HG02973 (cell line): ENCODE results near the gene HNF4A.

ENCODE experiments used
- ATAC-seq: cut with Tn5 transposase; IDR thresholded peaks from one replicate; pipeline ENCODE4 v1.9.1; 2021; ENCODE audit warnings: moderate library complexity; ENCODE audit not compliant: unreplicated experiment

HNF4A gene

DNA sequence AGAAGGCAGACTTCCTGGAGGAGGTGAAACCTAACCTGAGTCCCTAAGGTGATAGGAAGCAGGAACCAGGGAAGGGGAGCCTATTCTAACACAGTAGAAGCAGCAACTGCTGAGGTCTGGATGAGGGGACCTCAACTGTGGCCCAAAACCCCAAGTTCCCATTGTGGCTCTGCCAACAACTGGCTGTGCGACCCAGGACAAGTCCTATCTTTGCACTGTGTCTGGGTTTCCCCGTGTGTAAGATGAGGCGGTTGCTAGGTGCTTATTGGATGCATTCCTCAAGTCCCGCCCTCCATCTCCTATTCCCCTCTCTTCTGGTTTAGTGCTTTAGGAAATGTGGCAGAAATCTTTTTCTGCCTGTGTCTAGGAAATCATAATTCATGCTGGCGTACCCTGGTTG lies 68.0 kb downstream of the HNF4A start:
- no peak for ATAC-seq

GRCh38 chr20:44424039-44424495 lies 68.6 kb downstream of the HNF4A start:
- ATAC-seq = no peak

DNA sequence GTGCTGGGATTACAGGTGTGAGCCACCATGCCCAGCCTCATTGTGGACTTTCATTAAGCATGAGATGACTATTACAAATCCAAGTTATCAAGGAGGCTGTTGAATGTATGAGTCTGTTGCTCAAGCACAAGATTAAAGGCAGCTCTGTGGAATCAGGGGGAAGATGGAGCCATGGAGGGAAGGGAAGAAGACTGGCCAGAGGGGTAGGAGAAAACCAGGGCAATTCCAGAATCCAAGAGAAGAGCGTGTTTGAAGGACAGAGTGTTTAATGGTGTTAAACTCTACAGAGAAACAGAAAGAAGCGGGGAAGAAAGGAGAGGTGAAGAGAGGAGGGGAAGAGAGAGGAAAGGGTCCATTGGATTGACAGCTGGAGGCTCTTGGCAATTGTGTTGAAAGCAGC lies 70.4 kb downstream of the HNF4A start:
- ATAC-seq = no peak

DNA sequence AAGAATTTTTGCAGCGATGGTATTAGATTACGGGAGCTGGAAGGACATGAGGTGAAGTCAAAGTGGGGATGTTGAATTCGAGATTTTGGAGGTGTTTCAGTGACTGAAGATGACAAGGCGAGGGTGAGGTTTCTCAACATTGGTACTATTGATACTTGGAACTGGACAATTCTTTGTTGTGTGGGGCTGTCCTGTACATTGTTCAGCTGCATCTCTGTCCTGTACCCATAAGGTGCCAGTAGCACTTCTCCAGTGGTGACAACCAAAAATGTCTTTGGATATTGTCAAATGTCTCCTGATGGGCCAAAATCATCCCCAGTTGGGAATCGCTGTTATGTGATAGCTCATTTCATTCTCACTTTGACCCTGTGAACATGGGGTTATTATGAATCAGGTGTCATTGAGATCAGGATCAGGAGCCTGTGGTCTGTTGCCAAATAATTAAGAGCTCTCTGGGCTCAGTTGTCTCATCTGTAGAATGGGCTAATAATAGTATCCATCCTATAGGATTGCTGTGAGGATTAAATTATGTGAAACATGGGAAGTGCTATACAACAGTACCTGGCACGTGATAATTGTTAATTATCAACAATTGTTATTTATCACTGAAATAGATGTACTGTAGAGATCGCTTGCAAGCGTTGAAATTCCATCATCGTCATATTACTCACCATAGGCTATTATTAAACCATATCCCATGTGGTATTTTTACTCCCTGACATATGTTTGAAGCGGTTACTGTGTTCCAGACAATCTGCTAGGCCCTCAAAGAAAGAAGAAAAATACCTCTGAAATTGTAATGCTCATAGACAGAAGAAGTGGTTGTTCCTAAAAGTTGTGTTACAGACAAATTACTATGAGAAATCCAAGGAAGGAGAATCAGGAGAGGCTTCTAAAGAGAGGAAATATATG lies 71.6 kb downstream of the HNF4A start:
- no peak for ATAC-seq

DNA sequence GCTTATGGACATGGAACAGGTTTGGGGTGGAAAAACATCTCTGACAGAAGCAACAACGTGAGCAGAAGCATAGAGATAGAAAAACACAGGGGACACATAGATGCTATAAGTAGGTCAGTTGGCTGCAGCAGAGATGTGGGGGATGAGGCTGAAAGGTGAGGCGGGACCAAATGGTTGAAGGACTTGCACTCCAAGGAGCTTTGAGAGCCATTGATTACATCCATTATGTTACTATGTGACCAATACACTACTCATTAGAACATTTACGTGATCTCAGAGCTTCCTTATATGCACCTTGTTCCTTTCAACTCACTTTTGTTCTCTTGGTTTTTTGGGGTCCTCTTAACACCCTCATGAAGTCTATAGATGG lies 72.3 kb downstream of the HNF4A start:
- ATAC-seq = no peak

- no peak for ATAC-seq
These were observed 72.9 kb downstream of the HNF4A start for GRCh38 chr20:44428174-44429016.

GRCh38 chr20:44429017-44429339 lies 73.5 kb downstream of the HNF4A start:
- no peak for ATAC-seq

GRCh38 chr20:44429419-44430269 lies 74.1 kb downstream of the HNF4A start:
- no peak for ATAC-seq

- no peak for ATAC-seq
These were observed 75.0 kb downstream of the HNF4A start for GRCh38 chr20:44430270-44431065.

- ATAC-seq = no peak
These were observed 75.6 kb downstream of the HNF4A start for GRCh38 chr20:44431118-44431501.

- no peak for ATAC-seq
These were observed 76.2 kb downstream of the HNF4A start for GRCh38 chr20:44431502-44432234.

DNA sequence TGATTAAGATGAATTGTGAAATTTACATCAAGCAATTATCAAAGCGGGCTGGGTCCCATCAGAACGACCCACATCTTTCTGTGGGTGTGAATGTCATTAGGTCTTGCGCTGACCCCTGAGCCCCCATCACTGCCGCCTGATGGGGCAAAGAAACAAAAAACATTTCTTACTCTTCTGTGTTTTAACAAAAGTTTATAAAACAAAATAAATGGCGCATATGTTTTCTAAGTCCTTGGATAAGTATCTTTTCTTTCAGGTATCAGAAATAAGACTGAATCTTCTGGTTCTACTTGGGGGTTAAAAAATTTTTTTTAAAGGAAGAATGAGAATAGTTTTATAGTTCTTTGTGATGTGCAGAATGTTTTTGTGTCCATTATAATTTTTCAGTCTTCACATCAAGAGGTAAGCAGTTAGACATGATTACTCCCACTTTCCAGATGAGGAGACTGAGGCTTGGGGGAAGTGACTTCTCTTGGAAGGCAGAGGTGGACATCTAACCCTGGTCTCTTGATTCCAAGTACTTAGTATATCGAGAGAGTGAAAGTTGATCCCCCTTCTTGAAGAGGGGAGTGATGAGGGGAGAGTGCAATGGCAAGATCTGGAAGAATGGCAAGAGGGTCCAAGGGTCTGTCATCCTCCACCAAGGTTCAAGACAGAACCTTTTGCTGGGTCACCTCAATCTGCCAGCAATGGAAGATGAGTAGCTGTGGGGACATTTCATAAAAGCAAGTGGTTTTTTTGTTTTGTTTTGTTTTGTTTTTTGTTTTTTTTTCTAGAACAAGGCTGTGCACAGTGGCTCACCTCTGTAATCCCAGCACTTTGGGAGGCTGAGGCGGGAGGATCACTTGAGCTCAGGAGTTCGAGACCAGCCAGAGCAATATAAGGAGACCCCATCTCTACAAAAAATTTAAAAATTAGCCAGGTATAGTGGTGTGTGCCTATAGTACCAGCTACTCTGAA lies 77.4 kb downstream of the HNF4A start:
- ATAC-seq = no peak

DNA sequence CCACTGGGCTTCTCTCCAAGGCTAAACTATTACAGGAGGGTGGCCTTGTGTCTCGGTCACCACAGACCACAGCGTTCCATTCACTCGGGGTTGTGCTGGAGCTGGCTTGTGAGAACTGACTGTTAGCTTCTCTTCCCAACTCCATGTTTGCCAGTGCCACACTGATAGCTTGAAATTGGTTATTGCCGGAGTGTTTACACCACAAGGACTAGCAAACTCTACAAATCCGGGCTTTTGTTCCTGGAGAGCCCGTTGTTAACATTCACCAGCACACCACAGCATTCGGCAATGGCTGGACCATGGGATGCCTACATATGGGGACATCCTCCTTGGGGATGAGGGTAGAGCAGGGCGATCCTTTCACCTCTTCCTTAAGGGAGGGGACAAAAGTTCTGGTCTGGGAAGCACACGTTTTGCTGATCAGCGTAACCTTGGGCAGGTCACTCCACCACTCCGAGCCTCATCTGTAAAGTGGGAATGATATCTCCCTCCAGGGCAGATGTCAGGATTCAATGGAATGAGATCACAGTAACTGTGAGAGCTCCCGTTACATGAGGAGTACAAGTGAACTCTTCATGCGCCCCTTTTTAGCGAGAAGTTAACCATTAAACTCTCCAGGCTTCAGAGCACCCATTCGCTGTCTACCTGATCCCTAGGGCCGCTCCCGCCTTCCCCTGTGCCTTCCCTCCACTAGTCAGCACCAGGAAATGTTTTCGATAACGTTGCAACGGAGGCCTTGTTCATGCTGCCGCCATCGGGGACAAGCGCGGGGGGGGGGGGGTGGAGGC lies 78.4 kb downstream of the HNF4A start:
- ATAC-seq = no peak

- ATAC-seq = no peak
These were observed 80.3 kb downstream of the HNF4A start for GRCh38 chr20:44435630-44436335.

DNA sequence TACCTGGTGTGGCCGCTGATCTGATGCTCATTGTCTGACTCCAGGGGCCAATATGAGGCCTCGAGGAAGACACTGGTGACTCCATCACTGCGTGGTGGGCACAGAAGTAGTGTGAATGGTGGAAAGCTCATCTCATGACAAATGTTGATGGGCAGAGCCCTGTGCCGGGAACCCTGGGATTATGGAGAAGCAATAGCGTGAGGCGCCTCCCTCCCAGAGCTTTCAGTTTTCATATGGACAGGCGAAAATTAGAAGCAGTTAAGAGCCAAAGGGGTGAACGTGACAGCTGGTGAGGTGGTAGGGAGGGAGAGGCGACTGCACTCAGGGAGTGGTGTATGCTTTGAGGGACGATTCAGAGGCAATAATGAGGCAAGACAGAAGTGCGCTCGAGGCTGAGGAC lies 80.9 kb downstream of the HNF4A start:
- ATAC-seq = no peak

- ATAC-seq = no peak
These were observed 82.0 kb downstream of the HNF4A start for GRCh38 chr20:44437497-44437896.

GRCh38 chr20:44438782-44439181 lies 83.3 kb downstream of the HNF4A start:
- no peak for ATAC-seq
